ENCODE data around the gene ORM1.

The ORM1 gene

GRCh38 chr9:114348261-114348905 lies 25.5 kb downstream of the ORM1 start:
- H3K4me3 ChIP-seq (ENCODE audit: low read depth, low read length), result no peak overlapping the region
- TF ChIP-seq, protein P1, sequence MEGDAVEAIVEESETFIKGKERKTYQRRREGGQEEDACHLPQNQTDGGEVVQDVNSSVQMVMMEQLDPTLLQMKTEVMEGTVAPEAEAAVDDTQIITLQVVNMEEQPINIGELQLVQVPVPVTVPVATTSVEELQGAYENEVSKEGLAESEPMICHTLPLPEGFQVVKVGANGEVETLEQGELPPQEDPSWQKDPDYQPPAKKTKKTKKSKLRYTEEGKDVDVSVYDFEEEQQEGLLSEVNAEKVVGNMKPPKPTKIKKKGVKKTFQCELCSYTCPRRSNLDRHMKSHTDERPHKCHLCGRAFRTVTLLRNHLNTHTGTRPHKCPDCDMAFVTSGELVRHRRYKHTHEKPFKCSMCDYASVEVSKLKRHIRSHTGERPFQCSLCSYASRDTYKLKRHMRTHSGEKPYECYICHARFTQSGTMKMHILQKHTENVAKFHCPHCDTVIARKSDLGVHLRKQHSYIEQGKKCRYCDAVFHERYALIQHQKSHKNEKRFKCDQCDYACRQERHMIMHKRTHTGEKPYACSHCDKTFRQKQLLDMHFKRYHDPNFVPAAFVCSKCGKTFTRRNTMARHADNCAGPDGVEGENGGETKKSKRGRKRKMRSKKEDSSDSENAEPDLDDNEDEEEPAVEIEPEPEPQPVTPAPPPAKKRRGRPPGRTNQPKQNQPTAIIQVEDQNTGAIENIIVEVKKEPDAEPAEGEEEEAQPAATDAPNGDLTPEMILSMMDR (IDR thresholded peaks at IDR 0.05; ENCODE audit: low read depth, low read length), result no peak

DNA sequence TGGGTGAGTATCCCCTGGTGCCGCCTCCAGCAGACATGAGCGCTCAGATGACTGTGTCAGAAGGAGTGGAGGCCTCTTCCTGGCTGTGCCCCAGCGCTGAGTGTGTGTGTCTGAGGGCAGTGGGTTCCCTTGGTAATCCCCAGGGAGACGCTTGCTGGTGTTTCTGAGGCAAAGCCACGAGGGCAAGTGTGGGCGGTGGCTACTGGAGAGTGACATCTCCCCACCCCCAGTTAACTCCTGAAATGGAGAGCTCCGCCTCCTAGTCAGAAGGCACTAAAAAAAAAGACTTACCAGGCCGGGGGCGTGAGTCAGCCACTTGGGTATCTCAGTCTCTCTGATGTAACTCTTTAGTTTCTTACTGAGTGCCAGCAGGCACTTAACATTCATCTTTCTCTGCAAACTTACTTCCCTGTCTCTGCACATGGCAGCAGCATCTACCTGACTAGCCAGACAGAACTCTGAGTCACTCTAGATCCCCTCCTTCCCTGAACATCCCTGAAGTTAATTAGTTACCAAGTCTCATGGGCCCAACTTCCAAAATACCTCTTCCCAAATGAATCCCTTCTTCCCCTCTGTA lies 26.1 kb downstream of the ORM1 start:
- no peak overlapping the region for H3K4me3 ChIP-seq (ENCODE audit: low read depth, low read length)
- TF ChIP-seq, protein P1 (IDR thresholded peaks at IDR 0.05; ENCODE audit: low read depth, low read length), result no peak

GRCh38 chr9:114349713-114350480 lies 27.0 kb downstream of the ORM1 start:
- H3K4me3 ChIP-seq (ENCODE audit: low read depth, low read length), result no peak overlapping the region
- TF ChIP-seq, protein P1 (IDR thresholded peaks at IDR 0.05; ENCODE audit: low read depth, low read length), result no peak

DNA sequence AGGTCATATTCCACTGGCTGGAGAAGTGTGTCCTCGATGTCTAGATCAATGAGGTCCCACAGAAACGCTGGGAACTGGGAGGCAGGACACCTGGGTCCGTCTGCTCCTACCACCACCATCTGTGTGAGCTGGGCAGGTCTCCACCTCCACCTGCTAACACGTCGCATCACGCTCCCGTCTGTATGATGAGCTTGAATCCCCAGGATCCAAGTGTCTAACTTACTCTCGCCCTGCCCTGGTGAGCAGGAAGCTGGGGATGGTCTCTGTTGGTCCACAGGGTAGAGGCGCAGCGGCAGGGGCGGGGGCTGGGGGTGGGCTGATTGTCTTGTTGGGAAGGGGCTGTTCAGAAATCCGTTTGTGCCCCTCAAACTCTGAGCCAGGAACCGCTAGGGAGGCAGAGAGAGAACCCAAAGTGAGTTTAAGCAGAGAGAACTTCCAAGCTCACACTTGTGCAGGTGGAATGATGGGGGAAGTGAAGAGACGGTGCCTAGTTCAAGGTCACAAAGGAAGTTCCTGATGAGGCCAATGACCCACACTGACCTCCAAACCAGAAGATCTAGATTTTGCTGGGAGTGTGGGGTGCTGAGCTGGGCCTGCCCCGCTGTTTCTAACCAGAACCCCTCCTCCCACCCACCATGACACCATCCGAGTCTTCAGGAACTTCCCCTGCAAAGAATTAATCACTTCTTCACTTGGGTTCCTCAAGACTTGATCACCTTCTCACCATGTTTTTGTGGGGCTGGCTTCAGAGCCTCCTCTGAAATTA lies 27.9 kb downstream of the ORM1 start:
- no peak overlapping the region for H3K4me3 ChIP-seq (ENCODE audit: low read depth, low read length)
- TF ChIP-seq, protein P1 (IDR thresholded peaks at IDR 0.05; ENCODE audit: low read depth, low read length), result no peak

- TF ChIP-seq, protein P1 (IDR thresholded peaks at IDR 0.05; ENCODE audit: low read depth, low read length), result no peak
- no peak overlapping the region for H3K4me3 ChIP-seq (ENCODE audit: low read depth, low read length)
These were observed 29.0 kb downstream of the ORM1 start for GRCh38 chr9:114351932-114352331.

DNA sequence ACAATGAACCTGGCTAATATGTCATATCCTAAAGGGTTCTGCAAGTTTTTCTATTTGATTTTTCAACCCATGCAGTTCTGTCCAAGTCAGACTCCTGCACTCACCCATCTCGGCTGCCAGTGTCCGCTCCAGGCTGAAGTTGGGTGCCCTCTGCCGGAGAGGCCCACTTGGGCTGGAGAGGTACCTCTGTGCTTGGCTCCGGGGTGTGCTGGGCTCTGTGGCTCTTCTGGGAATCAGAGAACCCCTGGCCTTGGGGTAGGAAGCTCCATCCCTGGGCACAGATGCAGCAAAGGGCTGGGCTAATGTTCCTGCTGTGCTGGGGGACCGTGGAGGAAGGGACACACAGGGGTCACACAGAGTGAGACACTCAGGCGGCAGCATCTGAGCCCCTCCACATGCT lies 32.9 kb downstream of the ORM1 start:
- no peak overlapping the region for H3K4me3 ChIP-seq (ENCODE audit: low read depth, low read length)
- TF ChIP-seq, protein P1 (IDR thresholded peaks at IDR 0.05; ENCODE audit: low read depth, low read length), result no peak

Measured in WI38 (cell line).